ENCODE data around the gene ZNF709. TPM values are rescaled to one million over a fixed set of nuclear protein-coding genes. Genes with fewer than 3 reads are reported as not detected.
"Not testable (repeated sequence)": the region's sequence is repeated elsewhere in the genome, so short reads cannot be mapped to it uniquely, and the experiment has no call there.

The ZNF709 gene
- 4.6 and 6.4 TPM in 2 replicates for polyA plus RNA-seq (2014; cell fraction: cytosol; rRNA removed)
- 3.6 and 6.4 TPM in 2 replicates for polyA plus RNA-seq (2014; cell fraction: nucleus; rRNA removed)

DNA sequence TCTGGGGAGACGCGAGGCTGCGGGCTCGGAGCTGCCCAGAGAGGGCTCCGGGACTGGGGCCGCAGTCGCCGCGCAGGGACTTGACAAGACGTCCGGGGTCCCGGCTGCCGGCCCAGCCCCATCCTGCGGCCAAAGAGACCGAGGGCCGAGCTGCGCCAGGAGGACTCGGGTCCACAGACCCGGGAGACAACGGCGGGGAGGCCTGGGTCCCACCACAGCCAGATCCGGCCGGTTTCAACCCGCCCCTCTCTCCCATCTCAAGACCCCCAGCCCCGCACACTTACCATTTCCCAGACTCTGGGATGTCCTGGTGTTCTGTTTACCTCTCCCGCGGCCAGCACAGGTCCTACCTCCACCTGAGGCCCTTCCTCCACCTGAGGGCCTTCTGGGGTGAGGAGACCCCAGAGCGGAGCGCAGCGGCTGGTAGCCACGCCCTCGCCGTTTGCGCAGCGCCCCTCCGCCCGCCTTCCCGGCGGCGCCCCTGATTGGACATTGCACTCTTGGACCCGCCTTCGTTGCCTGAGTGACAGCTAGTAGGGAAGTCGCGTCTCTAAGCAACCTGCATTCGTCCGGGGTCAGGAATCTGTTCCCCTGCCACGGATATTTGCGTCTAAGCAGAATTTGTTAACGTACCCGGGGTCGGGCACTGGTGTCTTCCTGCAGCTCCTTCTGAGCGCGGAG is at the start of gene ZNF709:
Gene ZNF709, minus strand, starts transcription at position 446 of the 681 bp plus-strand sequence. Its CDS starts 159 bp downstream, at position 287.
- DNase-seq (ENCODE audit: low spot score), result peak; percentile 90

DNA sequence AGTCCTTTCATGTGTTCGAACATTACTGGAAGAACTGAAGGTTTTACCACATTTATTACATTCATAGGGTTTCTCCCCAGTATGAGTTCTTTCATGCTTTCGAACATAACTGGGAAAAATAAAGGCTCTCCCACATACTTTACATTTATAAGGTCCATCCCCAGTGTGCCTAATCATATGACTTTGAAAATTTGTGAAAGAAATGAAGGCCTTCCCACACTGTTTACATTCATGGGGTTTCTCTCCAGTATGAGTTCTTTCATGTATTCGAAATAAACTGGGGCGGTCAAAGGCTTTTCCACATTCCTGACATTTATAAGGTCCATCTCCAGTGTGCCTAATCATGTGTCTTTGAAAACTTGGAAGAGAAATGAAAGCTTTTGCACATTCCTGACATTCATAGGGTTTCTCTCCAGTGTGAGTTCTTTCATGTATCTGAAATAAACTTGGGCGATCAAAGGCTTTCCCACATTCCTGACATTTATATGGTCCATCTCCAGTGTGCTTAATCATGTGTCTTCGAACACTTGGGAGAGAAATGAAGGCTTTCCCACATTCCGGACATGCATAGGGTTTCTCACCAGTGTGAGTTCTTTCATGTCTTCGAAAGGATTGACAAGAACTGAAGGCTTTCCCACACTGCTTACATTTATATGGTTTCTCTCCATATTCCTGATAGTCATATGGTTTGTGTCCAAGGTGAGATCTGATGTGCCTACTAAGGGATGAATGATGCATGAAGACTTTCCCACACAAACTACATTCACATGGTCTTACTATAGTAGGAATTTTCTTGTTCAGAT is 42.6 kb upstream of the ZNF709 start:
- DNase-seq (ENCODE audit: low spot score), result no peak

DNA sequence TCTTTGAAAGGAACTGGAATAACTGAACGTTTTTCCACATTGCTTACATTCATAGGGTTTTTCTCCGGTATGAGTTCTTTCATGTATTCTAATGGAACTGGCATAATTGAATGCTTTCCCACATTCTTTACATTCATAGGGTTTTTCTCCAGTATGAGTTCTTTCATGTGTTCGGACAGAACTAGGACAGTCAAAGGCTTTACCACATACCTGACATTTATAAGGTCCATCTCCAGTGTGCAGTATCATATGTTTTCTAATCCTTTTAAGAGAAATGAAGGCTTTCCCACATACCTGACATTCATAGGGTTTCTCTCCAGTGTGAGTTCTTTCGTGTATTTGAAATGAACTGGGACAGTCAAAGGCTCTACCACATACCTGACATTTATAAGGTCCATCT is 41.9 kb upstream of the ZNF709 start:
- no peak for DNase-seq (ENCODE audit: low spot score)

DNA sequence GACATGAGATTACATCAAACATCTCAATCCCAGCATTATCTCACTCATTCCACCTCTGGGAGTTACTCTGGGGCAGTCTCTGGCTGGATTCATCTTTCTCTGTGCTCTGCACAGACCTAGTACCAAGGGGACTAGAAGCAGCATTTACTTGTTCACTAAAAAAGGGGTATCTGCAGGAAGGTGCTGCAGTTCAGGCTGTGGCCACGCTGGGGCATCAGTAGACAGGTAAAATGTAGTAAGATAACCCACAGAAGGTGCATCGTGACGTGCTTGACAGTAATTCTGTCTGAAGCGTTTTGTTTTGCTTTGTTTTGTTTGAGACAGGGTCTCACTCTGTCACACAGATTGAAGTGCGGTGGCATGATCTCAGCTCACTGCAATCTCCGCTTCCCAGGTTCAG is 37.4 kb upstream of the ZNF709 start:
- DNase-seq (ENCODE audit: low spot score), result no peak

DNA sequence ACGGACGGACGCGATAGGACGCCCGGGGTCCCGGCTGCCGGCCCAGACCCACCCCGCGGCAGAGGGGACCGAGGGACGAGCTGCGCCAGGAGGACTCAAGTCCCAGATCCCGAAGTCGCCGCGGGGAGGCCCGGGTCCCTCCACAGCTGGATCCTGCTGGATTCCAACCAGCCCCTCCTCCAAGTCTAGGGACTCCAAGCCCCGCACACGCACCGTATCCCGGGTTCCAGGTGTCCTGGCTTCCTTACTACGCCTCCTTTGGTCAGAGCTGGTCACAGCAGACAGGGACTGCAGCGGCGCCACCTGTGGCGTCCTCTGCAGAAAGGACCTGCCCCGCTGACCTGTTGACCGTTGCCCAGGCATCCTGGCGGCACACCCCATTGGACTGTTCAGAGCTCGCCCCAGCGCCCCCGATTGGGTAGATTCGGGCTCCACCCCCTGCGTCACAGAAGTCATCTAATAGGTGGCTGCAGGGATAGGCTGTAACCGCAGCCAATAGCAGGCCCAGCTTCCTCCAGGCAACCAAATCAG is 29.0 kb upstream of the ZNF709 start:
- no peak for DNase-seq (ENCODE audit: low spot score)

DNA sequence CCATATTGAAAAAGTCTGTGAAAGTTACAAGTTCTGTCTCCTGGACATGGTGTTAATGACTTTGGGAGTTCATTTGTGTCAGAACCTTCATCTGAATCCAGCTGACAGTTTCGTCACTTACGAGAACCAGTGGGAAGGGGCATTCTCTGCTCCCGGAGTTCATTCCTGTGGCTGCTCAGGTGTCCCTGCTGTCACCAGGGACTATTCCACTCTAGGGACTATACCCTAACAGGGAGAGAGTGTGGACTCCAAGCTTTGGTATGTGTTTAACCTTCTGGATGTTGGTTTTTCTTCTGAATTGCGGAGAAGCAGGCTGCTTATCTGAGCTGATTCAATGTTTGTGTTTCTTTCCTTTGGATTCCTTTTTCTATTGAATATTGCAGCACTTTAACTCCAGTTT is 12.4 kb upstream of the ZNF709 start:
- no peak for DNase-seq (ENCODE audit: low spot score)

DNA sequence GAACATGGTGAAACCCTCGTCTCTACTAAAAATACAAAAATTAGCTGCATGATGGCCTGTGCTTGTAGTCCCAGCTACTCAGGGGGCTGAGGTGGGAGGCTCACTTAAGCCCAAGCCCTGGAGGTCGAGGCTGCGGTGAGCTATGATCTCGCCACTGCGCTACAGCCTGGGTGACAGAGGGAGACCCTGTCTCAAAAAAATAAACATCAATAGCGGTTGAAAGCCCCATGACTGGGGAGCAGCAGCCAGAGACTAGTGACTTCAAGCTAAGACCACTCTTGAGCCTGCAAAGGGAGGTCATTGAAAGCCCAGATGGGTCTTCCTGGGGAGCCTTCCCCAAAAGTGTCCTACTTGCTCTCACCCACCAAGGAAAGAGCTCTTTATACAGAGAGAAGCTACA is 11.9 kb upstream of the ZNF709 start:
- DNase-seq (ENCODE audit: low spot score), result no peak

DNA sequence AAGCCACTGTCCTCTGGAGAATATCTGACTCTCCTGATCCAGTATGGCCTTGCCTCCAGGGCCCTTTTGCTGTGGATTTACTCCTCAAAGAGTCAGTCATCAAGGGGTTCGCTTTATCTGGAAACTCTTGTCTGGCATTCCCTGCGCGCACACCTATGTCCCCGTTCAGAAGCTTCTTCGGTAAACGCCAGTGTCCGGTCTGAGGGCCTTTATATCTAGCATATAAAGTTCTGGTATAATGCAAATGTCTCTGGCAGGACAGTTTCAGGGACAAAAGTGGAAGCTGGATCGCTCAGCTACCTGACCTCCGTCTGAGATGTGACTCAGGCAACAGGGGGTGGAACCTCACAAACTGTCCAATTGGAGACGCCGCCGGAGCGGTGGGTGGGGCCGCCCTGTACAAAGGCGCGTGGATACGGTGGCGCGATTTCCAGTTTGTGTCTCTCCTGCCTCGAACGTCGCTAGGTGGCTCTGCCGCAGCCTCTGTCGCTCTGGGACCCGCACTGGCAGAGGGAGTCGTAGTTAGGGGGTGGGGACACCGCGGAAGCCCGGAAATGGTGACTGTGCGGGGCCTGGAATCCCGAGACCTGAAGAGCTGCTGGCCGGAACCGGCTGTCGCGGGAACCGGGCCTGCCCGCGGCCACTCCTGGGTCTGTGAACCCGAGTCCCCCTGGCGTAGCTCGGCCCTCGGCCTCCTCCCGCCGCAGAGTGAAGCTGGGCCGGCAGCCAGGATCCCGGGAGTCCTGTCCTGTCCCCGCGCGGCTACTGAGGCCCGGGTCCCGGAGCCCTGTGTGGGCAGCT is 10.6 kb upstream of the ZNF709 start:
- DNase-seq (ENCODE audit: low spot score), result peak; percentile 96

DNA sequence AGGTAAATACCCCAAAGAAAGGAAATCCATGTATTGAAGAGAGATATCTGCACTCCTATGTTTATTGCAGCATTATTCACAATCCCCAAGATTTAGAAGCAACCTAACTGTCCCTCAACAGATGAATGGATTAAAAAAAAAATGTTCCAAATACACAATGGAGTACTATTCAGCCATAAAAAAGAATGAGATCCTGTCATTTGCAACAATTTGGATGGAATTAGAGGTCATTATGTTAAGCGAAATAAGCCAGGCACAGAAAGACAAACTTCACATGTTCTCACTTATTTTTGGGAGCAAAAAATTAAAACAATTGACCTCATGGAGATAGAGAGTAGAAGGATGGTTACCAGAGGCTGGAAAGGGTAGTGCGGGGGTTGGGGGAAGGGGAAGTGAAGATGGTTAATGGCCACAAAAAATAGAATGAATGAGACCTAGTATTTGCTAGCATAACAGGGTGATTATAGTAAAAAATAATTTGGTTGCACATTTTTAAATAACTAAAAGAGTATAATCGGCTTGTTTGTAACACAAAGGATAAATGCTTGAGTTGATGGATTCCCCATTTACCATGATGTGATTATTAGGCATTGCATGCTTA is 9.7 kb upstream of the ZNF709 start:
- DNase-seq (ENCODE audit: low spot score), result no peak

DNA sequence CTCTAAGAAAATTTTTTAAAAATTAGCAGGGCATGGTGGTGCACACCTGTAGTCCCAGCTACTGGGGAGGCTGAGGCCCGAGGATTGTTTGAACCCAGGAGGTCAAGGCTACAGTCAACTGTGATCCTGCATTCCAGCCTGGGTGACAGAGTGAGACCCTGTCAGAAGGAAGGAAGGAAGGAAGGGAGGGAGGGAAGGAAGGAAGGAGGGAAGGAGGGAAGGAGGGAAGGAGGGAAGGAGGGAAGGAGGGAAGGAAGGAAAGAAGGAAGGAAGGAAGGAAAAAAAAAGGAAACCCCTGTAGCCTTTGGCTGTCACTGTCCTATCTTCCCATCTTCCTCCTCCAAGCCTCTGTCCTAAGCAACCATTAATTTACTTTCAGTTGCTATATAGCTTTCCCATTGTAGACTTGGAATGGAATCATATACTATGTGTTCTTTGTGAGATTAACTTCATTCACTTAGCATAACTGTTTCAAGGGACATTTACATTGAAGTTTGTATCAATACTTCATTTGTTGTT is 1.7 kb upstream of the ZNF709 start:
- DNase-seq (ENCODE audit: low spot score), result not testable (repeated sequence)

DNA sequence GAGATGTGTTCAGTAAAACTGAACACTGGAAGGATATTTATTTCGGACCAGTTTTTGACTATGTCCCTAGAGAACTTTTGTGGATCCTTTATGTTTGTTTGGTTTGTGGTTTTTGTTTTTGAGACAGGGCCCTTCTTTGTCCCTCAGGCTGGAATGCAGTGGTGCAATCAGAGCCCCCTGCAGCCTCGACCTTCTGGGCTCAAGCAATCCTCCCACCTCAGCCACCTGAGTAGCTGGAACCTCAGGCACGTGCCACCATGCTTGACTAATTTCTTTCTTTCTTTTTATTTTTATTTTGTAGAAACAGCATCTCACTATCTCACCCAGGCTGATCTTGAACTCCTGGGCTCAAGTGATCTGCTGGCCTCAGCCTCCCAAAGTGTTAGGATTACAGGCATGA is 955 bp upstream of the ZNF709 start:
- no peak for DNase-seq (ENCODE audit: low spot score)

DNA sequence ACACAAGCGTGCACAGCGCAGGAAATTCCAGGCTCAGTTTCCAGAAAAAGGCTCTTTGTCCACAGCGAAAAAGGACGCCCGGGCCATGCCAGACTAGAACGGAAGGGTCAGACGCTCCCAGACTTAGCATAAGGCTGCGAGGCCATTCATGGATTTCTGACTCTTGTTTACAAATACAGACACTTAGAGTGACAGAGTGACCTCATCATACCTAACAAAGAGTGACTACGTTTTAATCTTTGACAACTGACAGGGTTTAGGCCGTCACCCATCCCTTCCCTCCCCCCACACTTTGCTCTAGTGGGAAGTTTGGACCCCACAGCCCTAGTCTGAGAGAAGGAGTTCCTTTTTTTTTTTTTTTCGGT is 418 bp upstream of the ZNF709 start:
- no peak for DNase-seq (ENCODE audit: low spot score)

DNA sequence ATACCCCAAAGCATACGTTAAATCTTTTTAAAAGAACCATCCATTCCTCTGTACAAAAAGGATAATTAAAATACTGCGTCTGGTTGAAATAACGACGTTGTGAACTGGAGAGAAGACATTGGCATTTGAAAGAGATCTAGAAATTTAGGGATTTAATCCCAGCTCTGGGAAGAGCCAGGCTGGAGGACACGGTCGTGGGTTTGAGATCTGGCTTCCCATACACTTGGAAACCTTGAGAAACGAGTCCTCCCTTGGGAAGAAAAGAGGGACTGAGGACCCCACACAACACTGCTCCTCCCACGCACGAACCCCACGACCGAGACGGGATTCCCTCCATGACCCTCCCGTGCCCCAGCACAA is 625 bp downstream of the ZNF709 start:
- no peak for DNase-seq (ENCODE audit: low spot score)

DNA sequence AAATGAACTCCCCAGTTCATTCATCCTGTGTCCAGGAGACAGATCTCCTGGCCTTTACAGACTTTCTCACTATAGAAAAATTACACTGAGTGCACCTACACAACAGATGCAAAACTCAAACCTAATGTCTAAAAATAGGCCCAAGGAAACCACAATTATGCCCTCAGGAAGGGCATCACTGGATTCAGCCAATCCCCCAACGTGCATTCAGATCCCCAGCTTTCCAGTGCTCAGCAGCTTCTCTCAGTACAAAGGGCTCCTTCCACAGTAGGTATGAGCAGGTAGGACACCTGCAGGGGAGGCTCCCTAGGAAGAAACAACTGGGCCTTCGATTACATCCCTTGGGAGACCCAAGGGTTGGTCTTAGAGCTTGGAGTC is 2.1 kb downstream of the ZNF709 start:
- no peak for DNase-seq (ENCODE audit: low spot score)

DNA sequence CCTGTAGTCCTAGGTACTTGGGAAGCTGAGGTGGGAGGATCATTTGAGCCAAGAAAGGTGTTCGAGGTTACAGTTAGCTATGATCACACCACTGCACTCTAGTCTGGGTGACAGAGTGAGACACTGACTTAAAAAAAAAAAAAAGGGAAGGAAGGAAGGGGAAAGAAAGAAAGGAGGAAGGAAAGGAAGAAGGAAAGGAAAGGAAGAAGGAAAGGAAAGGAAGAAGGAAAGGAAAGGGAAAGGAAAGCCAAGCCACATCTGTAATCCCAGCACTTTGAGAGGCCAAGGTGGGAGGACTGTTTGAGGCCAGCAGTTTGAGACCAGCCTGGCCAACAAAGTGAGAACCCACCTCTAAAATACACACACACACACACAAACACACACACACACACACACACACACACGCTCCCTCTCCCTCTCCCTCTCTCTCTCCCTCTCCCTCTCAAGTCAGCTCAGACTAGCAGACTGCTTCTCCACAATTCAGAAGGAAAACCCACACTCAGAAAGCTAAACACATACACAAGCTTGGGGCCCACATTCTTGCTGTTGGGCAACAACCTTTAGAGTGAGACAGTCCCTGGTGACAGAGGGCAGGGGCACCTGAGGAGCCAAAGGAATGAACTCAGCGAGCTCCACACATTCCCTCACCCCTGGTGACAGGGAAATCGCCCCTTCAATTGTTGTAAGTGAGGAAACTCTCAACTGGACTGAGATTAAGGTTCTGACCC is 2.7 kb downstream of the ZNF709 start:
- DNase-seq (ENCODE audit: low spot score), result no peak

DNA sequence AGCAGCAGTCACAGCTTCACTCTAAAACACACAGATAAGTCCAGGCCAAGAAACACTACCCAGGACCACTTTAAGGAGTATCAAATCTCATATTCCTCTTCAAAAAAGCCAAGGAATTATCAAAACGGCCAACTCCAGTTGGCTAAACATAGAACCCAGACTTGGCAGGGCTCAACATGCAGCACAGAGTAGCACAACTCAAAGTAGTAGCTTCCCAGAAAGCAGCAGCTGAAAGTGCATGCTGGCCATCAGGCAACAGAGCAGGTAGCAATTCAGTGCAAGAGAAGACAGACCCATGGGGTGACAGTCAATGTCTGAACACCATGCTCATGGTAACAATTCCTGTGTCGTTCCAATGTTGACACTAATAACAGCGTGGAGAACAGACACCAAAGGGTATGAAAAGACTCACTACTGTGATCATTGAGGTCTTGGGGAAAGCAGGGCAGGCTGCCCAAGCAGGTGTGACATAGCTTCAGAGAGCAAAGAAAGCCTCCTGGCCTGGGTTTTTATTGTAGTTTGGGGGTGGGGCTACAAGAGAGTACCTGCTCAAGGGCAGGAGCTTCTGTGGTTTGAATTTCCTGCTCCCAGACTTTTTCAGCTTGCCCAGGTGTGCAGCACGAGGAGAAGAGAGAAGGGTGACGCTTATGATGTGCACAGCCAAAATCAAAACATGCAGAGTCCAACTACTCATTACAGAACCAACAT is 6.2 kb downstream of the ZNF709 start:
- no peak for DNase-seq (ENCODE audit: low spot score)

DNA sequence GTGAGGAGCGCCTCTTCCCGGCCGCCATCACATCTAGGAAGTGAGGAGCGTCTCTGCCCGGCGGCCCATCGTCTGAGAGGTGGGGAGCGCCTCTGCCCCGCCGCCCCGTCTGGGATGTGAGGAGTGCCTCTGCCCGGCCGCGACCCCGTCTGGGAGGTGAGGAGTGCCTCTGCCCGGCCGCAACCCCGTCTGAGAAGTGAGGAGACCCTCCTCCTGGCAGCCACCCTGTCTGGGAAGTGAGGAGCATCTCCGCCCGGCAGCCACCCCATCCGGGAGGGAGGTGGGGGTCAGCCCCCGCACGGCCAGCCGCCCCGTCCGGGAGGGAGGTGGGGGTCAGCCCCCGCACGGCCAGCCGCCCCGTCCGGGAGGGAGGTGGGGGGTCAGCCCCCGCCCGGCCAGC is 17.0 kb downstream of the ZNF709 start:
- DNase-seq (ENCODE audit: low spot score), result not testable (repeated sequence)

DNA sequence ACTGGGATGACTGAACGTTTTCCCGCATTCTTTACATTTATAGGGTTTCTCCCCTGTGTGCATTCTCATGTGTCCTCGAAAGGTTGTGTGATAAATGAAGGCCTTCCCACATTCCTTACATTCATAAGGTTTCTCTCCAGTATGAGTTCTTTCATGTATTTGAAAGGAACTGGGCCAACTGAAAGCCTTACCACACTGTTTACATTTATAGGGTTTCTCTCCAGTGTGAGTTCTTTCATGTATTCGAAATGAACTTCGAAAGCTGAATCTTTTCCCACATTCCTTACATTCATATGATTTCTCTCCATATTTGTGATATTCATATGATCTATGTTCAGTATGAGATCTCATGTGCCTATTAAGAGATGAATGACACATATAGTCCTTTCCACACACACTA is 19.4 kb downstream of the ZNF709 start:
- DNase-seq (ENCODE audit: low spot score), result no peak

DNA sequence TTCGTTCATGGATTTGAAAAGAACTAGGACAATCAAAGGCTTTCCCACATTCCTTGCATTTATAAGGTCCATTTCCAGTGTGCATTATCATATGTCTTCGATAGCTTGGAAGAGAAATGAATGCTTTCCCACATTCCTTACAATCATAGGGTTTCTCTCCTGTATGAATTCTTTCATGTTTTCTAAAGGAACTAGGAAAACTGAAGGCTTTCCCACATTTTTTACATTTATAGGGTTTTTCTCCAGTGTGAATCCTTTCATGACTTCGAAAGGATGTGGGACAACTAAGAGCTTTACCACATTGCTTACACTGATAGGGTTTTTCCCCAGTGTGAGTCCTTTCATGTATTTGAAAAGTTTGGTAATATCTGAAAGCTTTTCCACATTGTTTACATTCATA is 19.8 kb downstream of the ZNF709 start:
- no peak for DNase-seq (ENCODE audit: low spot score)

DNA sequence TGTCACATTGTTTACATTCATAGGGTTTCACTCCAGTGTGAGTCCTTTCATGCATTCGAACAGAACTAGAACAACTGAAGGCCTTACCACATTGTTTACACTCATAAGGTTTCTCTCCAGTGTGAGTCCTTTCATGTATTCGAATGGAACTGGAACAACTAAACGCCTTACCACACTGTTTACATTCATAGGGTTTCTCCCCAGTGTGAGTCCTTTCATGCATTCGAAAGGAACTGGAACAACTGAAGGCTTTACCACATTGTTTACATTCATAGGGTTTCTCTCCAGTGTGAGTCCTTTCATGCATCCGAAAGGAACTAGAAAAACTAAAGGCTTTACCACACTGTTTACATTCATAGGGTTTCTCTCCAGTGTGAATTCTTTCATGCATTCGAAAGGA is 20.5 kb downstream of the ZNF709 start:
- not testable (repeated sequence) for DNase-seq (ENCODE audit: low spot score)
